Adrenal gland (tissue), 12 donors: ENCODE measurements around the gene NAALAD2. TPM values are rescaled to one million over a fixed set of nuclear protein-coding genes. Genes with fewer than 3 reads are reported as not detected.
"Not testable (repeated sequence)": the region's sequence is repeated elsewhere in the genome, so short reads cannot be mapped to it uniquely, and the experiment has no call there.

ENCODE experiments used
- DNase-seq, 7 donors: peaks; one replicate each; pipeline ENCODE4 v3.0.0-alpha.2; 2019 to 2020
- H3K27ac ChIP-seq, 5 donors: fragments of 200-600 bp; sonication (generic) in 4 of 5; 1 replicate in 3 of 5; 2 replicates in 2 of 5; pipeline versions ENCODE4 v1.5.1 to v1.8.0; 2016 to 2020; ENCODE audit warnings: mild to moderate bottlenecking in 1 of 5
- H3K27me3 ChIP-seq: fragments of 200-600 bp; 2 replicates; pipeline ENCODE4 v1.8.0; 2021
- H3K36me3 ChIP-seq, 2 donors: fragments of 200-600 bp; replicated peaks in 1 of 2; 1 replicate in 1 of 2; 2 replicates in 1 of 2; pipeline versions ENCODE4 v1.5.1 to v1.8.0; 2018 to 2022
- H3K4me1 ChIP-seq, 2 donors: fragments of 200-600 bp; replicated peaks in 1 of 2; 1 replicate in 1 of 2; 2 replicates in 1 of 2; pipeline versions ENCODE4 v1.5.1 to v1.8.0; 2018 to 2021
- H3K4me3 ChIP-seq, 4 donors: fragments of 200-600 bp; sonication (generic) in 3 of 4; one replicate each; pipeline ENCODE4 v1.5.1; 2016 to 2018
- H3K9me3 ChIP-seq, 3 donors: fragments of 200-600 bp; sonication (generic) in 1 of 3; replicated peaks in 1 of 3; 1 replicate in 2 of 3; 2 replicates in 1 of 3; pipeline versions ENCODE4 v1.5.1 to v1.8.0; 2016 to 2021
- POLR2A ChIP-seq, 2 donors: fragments of 450-650 bp; IDR thresholded peaks; one replicate each; pipeline ENCODE4 v1.6.1; 2017; ENCODE audit warnings: antibody characterized with exemption in 2 of 2, mild to moderate bottlenecking in 2 of 2, moderate library complexity in 1 of 2
- WGBS, 4 donors: extraction: QIAGEN DNeasy Blood & Tissue Kit in 2 of 4; methylation state at CpG; one replicate each; pipeline versions ENCODE4 v1.1.5 to v1.1.7; 2013 to 2017; 5-methylcytosine and 5-hydroxymethylcytosine counted together
- intact Hi-C, 2 donors: fragments of 100-400 bp; cut with DNase I; formaldehyde crosslinking; loops; one replicate each; pipeline versions ENCODE4 v1.14.1 to v1.15.0; 2022 to 2023
- polyA plus RNA-seq, 3 donors: library from polyadenylated mRNA; stranded (reverse); fragments of 200-250 nt in 2 of 3; fragments of 350-450 nt in 1 of 3; fragmentation: Illumina TruSeq in 1 of 3; extraction: RNeasy Lipid Tissue Mini Kit (QIAGEN cat#74804) in 1 of 3; gene quantifications; one replicate each; pipeline ENCODE4 v1.2.3, GENCODE V29; 2013 to 2014
- total RNA-seq, 9 donors: library from RNA; depleted of rRNA in 4 of 9; stranded (reverse); fragments of >200 nt in 4 of 9; fragments of 120-200 nt in 1 of 9; fragmentation: NEBNext Ultra II Directional in 1 of 9; extraction: Animal tissue kit (Norgen Biotek cat#: 25700) in 1 of 9; gene quantifications; one replicate each; pipeline versions ENCODE4 v1.1.0 to v1.2.4, GENCODE V29; 2013 to 2023
- TF ChIP-seq, protein P1 (sequence below), 6 experiments: fragments of 450-650 bp in 4 of 6; fragments of 200-600 bp in 2 of 6; sonication (generic) in 1 of 6; IDR thresholded peaks; 1 replicate in 5 of 6; 2 replicates in 1 of 6; pipeline versions ENCODE4 v1.5.1 to v1.8.0; 2016 to 2021; ENCODE audit warnings: antibody characterized with exemption in 6 of 6, mild to moderate bottlenecking in 2 of 6, moderate library complexity in 1 of 6
- donor health status: healthy with polysubstance abuse.
- donor health status: Bipolar disorder and iron deficiency.
- donor health status: DM: yes; HTN: yes; CAD: no.
- donor health status: DM: no; HTN: no; CAD: no.
- donor health status: DM: no; HTN: no; CAD: no.
- donor health status: DM: yes; HTN: yes; CAD: no.

The NAALAD2 gene
- total and polyA plus RNA-seq, 12 donors = 6.0 to 43.0 (median 12.9) TPM

GRCh38 chr11:90197377-90197776, 62.9 kb downstream of the NAALAD2 start:
- no peaks in the 10 kb centered on the region for H3K9me3 ChIP-seq

DNA sequence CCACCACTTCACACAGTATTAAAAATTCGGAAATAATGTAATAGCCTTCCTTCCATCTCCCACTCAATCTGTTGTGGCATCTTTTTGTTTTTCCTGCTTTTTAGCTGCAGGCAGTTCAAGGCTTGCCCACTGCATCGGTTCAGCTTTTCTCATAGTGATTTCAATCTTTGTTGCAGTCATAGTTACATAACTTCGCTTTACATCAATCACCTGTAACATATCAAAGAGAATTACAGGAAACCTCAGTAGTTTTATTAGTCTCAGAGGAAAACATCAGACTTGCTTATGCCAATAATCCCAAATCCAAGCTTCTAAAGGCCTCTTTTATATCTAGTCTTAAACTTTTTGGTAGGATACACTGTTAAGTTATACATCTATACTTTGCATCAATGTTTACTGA, 67.9 kb downstream of the NAALAD2 start:
- Histone ChIP-seq H3K36me3 (peaks cover 0 to 20% of the 10 kb centered on the region in 2 donors), H3K4me1 (no peaks in the 10 kb centered on the region), H3K4me3 (no peak overlapping the region), H3K27me3 (no peaks in the 10 kb centered on the region), H3K9me3 (no peaks in the 10 kb centered on the region), H3K27ac (peak overlapping the region in 1 of 5 donors; percentile 27)
- TF ChIP-seq, protein P1, sequence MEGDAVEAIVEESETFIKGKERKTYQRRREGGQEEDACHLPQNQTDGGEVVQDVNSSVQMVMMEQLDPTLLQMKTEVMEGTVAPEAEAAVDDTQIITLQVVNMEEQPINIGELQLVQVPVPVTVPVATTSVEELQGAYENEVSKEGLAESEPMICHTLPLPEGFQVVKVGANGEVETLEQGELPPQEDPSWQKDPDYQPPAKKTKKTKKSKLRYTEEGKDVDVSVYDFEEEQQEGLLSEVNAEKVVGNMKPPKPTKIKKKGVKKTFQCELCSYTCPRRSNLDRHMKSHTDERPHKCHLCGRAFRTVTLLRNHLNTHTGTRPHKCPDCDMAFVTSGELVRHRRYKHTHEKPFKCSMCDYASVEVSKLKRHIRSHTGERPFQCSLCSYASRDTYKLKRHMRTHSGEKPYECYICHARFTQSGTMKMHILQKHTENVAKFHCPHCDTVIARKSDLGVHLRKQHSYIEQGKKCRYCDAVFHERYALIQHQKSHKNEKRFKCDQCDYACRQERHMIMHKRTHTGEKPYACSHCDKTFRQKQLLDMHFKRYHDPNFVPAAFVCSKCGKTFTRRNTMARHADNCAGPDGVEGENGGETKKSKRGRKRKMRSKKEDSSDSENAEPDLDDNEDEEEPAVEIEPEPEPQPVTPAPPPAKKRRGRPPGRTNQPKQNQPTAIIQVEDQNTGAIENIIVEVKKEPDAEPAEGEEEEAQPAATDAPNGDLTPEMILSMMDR (IDR thresholded peaks at IDR 0.05) = no peak
- no peak for TF ChIP-seq POLR2A (IDR thresholded peaks at IDR 0.05)
- intact Hi-C loops = no loop called here
- DNase-seq = no peak
- 34 to 53% (median 41%) methylated on average over 3 of the region's 3 CpGs for WGBS, 4 donors

More at GRCh38 chr11:90197377-90197776, 62.9 kb downstream of the NAALAD2 start:
- H3K27me3 ChIP-seq = no peaks in the 10 kb centered on the region
- H3K27ac ChIP-seq = no peak overlapping the region
- 78 to 100% (median 89%) methylated on average over 1 of the region's 1 CpG for WGBS, 4 donors
- no peaks in the 10 kb centered on the region for H3K4me1 ChIP-seq
- no peak for TF ChIP-seq POLR2A (IDR thresholded peaks at IDR 0.05)
- TF ChIP-seq, protein P1 (IDR thresholded peaks at IDR 0.05) = no peak
- intact Hi-C loops = no loop called here
- H3K36me3 ChIP-seq = no peaks in the 10 kb centered on the region
- DNase-seq = no peak
- no peak overlapping the region for H3K4me3 ChIP-seq

- no peak for TF ChIP-seq POLR2A (IDR thresholded peaks at IDR 0.05)
- TF ChIP-seq, protein P1 (IDR thresholded peaks at IDR 0.05) = no peak
- Histone ChIP-seq H3K4me1 (no peaks in the 10 kb centered on the region), H3K27me3 (no peaks in the 10 kb centered on the region), H3K4me3 (no peak overlapping the region), H3K9me3 (no peaks in the 10 kb centered on the region), H3K27ac (no peak overlapping the region), H3K36me3 (peaks cover 0 to 35% of the 10 kb centered on the region in 2 donors)
- DNase-seq = no peak
- intact Hi-C loops = no loop called here
- WGBS, 4 donors = 87 to 94% (median 90%) methylated on average over 13 of the region's 13 CpGs
Measured at GRCh38 chr11:90204407-90204806, 69.9 kb downstream of the NAALAD2 start.

DNA sequence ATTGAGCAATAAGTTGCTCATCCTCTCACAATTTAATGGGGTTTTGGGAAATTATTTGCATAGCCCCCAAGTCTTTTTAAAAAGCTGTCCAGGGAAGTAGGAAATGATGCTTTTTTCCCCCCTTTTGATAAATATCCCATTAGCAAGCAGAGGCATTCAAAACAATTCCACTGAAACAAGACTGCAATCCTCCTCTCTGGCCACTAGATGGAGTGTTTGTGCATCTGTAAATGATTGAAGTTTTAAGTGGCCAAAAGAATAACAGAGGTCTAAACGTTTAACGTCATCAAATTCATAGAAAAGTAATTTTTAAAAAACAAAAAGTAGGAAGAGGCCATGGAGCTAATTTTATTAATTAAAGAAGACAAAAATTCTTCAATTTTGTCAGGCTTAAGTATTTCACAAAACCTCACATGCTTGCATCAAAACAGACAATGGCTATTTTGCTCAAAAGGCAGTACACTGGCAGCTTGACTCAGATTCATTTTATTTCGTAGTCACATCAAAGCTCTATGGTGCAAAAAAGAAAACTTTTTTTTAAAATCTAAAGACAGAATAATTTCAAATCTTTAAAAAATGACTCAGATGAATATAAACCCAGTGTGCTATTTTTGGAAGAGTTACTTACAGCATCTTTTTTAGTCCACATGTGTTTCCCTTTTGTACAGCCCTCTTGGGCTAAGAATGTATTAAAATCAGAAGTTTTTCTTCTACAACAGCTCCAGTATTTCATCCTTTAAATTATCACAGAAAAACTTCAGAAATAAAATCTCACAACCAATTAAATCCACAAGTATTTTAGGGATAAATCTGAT, 70.6 kb downstream of the NAALAD2 start:
- no peaks in the 10 kb centered on the region for H3K9me3 ChIP-seq
- H3K4me3 ChIP-seq = no peak overlapping the region
- no peak overlapping the region for H3K27ac ChIP-seq
- H3K4me1 ChIP-seq = no peaks in the 10 kb centered on the region
- TF ChIP-seq, protein P1 (IDR thresholded peaks at IDR 0.05) = peak; percentile 64 to 93 (median 80)
- no peak for TF ChIP-seq POLR2A (IDR thresholded peaks at IDR 0.05)
- no peaks in the 10 kb centered on the region for H3K27me3 ChIP-seq
- DNase-seq = peak in 1 of 7 donors; percentile 16
- WGBS, 4 donors = 10 to 17% (median 15%) methylated on average over 3 of the region's 3 CpGs
- H3K36me3 ChIP-seq = peaks cover 0 to 41% of the 10 kb centered on the region in 2 donors
- intact Hi-C loops = no loop called here

DNA sequence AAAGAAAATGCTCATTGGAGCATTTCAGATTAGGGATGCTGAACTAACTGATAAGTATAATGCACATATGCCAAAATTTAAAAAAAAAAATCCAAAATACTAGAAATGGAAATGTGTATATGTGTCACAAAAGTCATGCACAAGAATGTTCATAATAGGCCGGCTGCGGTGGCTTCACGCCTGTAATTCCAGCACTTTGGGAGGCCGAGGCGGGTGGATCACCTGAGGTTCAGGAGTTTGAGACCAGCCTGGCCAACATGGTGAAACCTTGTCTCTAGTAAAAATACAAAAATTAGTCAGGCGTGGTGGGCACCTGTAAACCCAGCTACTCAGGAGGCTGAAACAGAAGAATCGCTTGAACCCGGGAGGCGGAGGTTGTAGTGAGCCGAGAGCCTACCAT, 73.5 kb downstream of the NAALAD2 start:
- 87 to 96% (median 93%) methylated on average over 10 of the region's 10 CpGs for WGBS, 4 donors
- H3K27ac ChIP-seq, intact Hi-C loops, H3K9me3 ChIP-seq, H3K27me3 ChIP-seq, H3K4me1 ChIP-seq, H3K4me3 ChIP-seq, DNase-seq: not testable (repeated sequence)
- peaks cover 0 to 56% of the 10 kb centered on the region in 2 donors for H3K36me3 ChIP-seq
